Activated B cell treated with CpG ODN at 0.5 μM for 24 hours (primary cell): ENCODE measurements around the gene AFG3L2. TPM values are rescaled to one million over a fixed set of nuclear protein-coding genes. Genes with fewer than 3 reads are reported as not detected.

Experiments used
- ATAC-seq: fragments of 200-7000 bp; cut with Tn5 transposase; one replicate; pipeline ENCODE4 v1.10.0; 2021; ENCODE audit warnings: low read depth, mild to moderate bottlenecking, moderate library complexity
- CTCF ChIA-PET: fragments of 350-600 bp; sonication (Branson Sonifier 250); formaldehyde crosslinking; loops from one replicate; lab custom pipeline; 2021; ENCODE audit warnings: antibody characterized with exemption; lab: Charles Lee
- POLR2A ChIA-PET: fragments of 350-600 bp; sonication (Branson Sonifier 250); formaldehyde crosslinking; loops from one replicate; lab custom pipeline; 2021; ENCODE audit warnings: antibody characterized with exemption; lab: Charles Lee
- DNase-seq: peaks from one replicate; pipeline ENCODE4 v3.0.0; 2022
- H3K27ac Mint-ChIP-seq: one replicate; pipeline ENCODE4 v1.8.0; 2020; ENCODE audit warnings: mixed read lengths
- H3K27me3 Mint-ChIP-seq: one replicate; pipeline ENCODE4 v1.8.0; 2021; ENCODE audit warnings: mixed read lengths
- H3K36me3 Mint-ChIP-seq: one replicate; pipeline ENCODE4 v1.8.0; 2021; ENCODE audit warnings: low read depth, mixed read lengths
- H3K4me1 Mint-ChIP-seq: one replicate; pipeline ENCODE4 v1.8.0; 2021; ENCODE audit warnings: mixed read lengths
- H3K4me3 Mint-ChIP-seq: one replicate; pipeline ENCODE4 v1.8.0; 2020; ENCODE audit warnings: mild to moderate bottlenecking, mixed read lengths
- H3K9me3 Mint-ChIP-seq: one replicate; pipeline ENCODE4 v1.8.0; 2020; ENCODE audit warnings: mixed read lengths
- CTCF ChIP-seq: fragments of 200-600 bp; IDR thresholded peaks from one replicate; pipeline ENCODE4 v1.8.0; 2022; ENCODE audit warnings: antibody characterized with exemption, mild to moderate bottlenecking
- intact Hi-C: fragments of 100-400 bp; cut with micrococcal nuclease; formaldehyde crosslinking; loops from one replicate; pipeline ENCODE4 v1.15.1; 2024
- total RNA-seq: library from RNA; stranded (reverse); gene quantifications from 2 replicates; pipeline ENCODE4 v1.2.3, GENCODE V29; 2022

AFG3L2 gene
- total RNA-seq, 1 donor from 2014 or later = 49.9 TPM

- Mint-ChIP-seq H3K4me1 (peaks cover 18% of the 10 kb centered on the region), H3K4me3 (no peak overlapping the region), H3K27me3 (peaks cover 30% of the 10 kb centered on the region), H3K27ac (no peak overlapping the region), H3K9me3 (no peaks in the 10 kb centered on the region), H3K36me3 (peaks cover 1% of the 10 kb centered on the region)
- ChIA-PET POLR2A (no interaction called here), CTCF (interaction anchor here (0.8 kb wide), 1 partner anchor 11 kb away, joined by 3 read pairs; no protein-coding TSS in a partner anchor)
- no peak for TF ChIP-seq CTCF
- ATAC-seq (no peak), DNase-seq (no peak)
- intact Hi-C loops = no loop called here
Measured at GRCh38 chr18:12403601-12404506, 26.8 kb upstream of the AFG3L2 start.

- CTCF ChIA-PET = interaction anchor here (1.1 kb wide), 1 partner anchor 10 kb away, joined by 3 read pairs; no protein-coding TSS in a partner anchor
- TF ChIP-seq CTCF = no peak
- no peak for DNase-seq
- Mint-ChIP-seq H3K27ac (no peak overlapping the region), H3K4me1 (peaks cover 5% of the 10 kb centered on the region), H3K9me3 (no peaks in the 10 kb centered on the region), H3K4me3 (no peak overlapping the region), H3K27me3 (peaks cover 37% of the 10 kb centered on the region), H3K36me3 (no peaks in the 10 kb centered on the region)
- POLR2A ChIA-PET = no interaction called here
- intact Hi-C loops = no loop called here
- no peak for ATAC-seq
Measured at GRCh38 chr18:12401881-12402280, 24.9 kb upstream of the AFG3L2 start.

GRCh38 chr18:12399231-12399630 lies 22.2 kb upstream of the AFG3L2 start:
- Mint-ChIP-seq H3K4me1 (no peaks in the 10 kb centered on the region), H3K9me3 (no peaks in the 10 kb centered on the region), H3K27ac (no peak overlapping the region), H3K27me3 (peaks cover 46% of the 10 kb centered on the region), H3K4me3 (no peak overlapping the region), H3K36me3 (no peaks in the 10 kb centered on the region)
- DNase-seq = no peak
- TF ChIP-seq CTCF = no peak
- ChIA-PET POLR2A (no interaction called here), CTCF (no interaction called here)
- ATAC-seq = no peak
- intact Hi-C loops = no loop called here

GRCh38 chr18:12398625-12399024 lies 21.6 kb upstream of the AFG3L2 start:
- no peaks in the 10 kb centered on the region for H3K9me3 Mint-ChIP-seq
- H3K27me3 Mint-ChIP-seq = peaks cover 42% of the 10 kb centered on the region
- ATAC-seq (no peak), DNase-seq (no peak)
- ChIA-PET POLR2A (no interaction called here), CTCF (no interaction called here)
- no peak overlapping the region for H3K4me3 Mint-ChIP-seq
- intact Hi-C loops = no loop called here
- no peaks in the 10 kb centered on the region for H3K4me1 Mint-ChIP-seq
- TF ChIP-seq CTCF = no peak
- H3K27ac Mint-ChIP-seq = no peak overlapping the region
- no peaks in the 10 kb centered on the region for H3K36me3 Mint-ChIP-seq

GRCh38 chr18:12397793-12398192 lies 20.8 kb upstream of the AFG3L2 start:
- H3K36me3 Mint-ChIP-seq = no peaks in the 10 kb centered on the region
- ChIA-PET CTCF (no interaction called here), POLR2A (no interaction called here)
- H3K4me1 Mint-ChIP-seq = no peaks in the 10 kb centered on the region
- ATAC-seq = no peak
- no peak overlapping the region for H3K4me3 Mint-ChIP-seq
- TF ChIP-seq CTCF = no peak
- no peak overlapping the region for H3K27ac Mint-ChIP-seq
- intact Hi-C loops = no loop called here
- DNase-seq = no peak
- peaks cover 40% of the 10 kb centered on the region for H3K27me3 Mint-ChIP-seq
- H3K9me3 Mint-ChIP-seq = no peaks in the 10 kb centered on the region
